Retinal pigment epithelial cell (primary cell): ENCODE data around the gene POU2AF1.

Experiments
- DNase-seq: peaks from one replicate; pipeline ENCODE4 v3.0.0-alpha.2; 2010; ENCODE audit warnings: low read depth
- H3K4me3 ChIP-seq: 2 replicates; pipeline ENCODE4 v1.5.1; 2011; ENCODE audit warnings: mild to moderate bottlenecking, low read length, control low read depth, moderate library complexity
- TF ChIP-seq, protein P1 (sequence below): conservative IDR thresholded peaks from 2 replicates; pipeline ENCODE4 v1.5.1; 2011; ENCODE audit warnings: low read depth, low read length, control low read depth, inconsistent platforms

The POU2AF1 gene, protein sequence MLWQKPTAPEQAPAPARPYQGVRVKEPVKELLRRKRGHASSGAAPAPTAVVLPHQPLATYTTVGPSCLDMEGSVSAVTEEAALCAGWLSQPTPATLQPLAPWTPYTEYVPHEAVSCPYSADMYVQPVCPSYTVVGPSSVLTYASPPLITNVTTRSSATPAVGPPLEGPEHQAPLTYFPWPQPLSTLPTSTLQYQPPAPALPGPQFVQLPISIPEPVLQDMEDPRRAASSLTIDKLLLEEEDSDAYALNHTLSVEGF

DNA sequence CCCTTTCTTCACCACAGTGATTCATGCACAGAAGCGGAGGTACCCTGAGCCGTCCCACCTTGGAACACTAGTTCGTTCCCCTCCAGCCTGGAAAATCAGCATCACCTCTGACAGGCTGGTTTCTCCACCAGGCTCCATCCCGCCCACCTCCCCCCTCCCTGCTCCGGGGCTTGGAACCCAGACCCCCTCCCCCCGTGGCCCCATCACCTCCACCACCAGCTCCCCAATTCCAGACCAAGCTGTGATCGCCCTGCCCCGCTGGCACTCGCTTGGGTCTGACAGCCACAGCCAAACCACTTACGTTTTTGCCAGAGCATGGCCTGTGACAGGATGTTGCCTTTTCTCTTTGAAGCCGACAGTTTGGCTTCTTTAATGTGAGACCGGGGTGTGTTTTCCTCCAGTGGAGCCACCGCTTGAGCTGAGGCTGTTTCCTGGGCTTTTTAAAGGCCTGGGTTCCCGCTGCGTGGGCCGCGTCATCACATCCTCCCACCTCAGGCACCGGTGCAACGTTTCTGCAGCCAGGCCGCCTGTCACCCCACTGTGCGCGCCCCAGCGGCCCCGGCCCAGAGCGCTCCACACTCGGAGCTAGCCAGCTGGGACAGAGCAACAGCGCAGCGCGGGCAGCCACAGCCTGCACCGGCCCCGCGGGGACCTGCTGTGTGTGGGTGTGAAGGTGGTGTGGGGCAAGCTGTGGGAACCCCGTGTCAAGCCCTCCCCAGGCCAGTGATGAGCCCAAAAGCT, at the start of gene POU2AF1:
Gene POU2AF1, minus strand, starts transcription at position 415 of the 741 bp plus-strand sequence. Its CDS starts 98 bp downstream, at position 317.
- DNase-seq, result no peak
- no peak within 1 kb of the TSS for H3K4me3 ChIP-seq
- TF ChIP-seq, protein P1, sequence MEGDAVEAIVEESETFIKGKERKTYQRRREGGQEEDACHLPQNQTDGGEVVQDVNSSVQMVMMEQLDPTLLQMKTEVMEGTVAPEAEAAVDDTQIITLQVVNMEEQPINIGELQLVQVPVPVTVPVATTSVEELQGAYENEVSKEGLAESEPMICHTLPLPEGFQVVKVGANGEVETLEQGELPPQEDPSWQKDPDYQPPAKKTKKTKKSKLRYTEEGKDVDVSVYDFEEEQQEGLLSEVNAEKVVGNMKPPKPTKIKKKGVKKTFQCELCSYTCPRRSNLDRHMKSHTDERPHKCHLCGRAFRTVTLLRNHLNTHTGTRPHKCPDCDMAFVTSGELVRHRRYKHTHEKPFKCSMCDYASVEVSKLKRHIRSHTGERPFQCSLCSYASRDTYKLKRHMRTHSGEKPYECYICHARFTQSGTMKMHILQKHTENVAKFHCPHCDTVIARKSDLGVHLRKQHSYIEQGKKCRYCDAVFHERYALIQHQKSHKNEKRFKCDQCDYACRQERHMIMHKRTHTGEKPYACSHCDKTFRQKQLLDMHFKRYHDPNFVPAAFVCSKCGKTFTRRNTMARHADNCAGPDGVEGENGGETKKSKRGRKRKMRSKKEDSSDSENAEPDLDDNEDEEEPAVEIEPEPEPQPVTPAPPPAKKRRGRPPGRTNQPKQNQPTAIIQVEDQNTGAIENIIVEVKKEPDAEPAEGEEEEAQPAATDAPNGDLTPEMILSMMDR, result no peak

DNA sequence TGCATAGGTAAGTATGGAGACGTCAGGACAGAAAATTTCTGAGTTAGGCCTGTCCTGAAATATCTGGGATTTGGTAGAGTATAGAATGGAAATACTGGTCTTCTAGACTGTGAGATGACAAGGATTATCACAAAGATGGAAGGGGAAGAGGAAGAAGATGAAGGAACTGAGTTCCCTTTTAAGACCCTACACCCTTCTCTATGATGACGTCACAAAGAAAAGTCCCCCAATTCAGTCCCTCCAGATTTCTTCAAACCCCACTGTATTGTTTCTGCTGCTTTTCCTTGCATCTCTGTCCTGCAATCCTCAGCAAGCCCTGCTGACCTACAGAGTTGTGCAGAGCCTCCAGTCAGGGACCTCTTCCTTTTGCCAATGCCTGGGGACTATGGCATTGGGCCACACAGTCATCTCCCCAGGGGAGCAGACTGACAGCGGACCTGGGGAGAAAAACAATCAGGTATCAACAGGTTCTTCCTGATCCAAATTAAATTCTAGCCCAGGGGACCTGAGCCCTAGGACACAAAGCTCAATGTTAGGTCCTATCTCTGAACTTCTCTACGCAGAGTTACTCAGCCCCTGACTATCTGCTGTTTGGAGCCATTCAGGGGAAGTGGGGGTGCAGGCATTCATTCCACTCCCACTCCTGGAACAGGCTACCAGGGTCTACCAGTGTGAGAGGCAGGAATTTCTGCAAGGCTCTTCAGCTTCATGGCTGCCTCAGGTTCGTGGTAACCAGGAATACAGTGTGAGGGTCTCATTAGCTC, 49.2 kb upstream of the POU2AF1 start:
- no peak for DNase-seq
- H3K4me3 ChIP-seq, result no peak overlapping the region
- TF ChIP-seq, protein P1, result no peak

DNA sequence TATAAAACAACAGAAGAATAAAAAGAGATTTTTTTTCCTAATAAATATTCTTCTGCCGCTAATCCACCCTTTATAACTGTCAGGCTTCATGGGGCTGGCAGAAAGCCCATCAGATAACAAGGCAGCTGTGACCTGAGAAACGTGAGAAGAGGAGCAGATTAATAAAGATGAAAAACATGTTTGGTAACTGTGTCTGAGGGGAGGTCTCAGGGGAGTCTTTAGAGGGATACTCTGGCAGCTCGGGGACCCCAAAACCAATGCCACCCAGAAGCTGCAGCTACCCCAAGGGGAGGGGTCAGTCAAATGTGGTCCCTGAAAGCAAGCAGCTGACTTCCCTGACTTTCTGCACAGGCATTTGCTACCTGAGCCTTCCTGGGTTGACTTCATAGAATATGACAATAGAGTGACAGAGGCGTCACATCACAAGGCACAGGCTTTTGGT, 48.4 kb upstream of the POU2AF1 start:
- DNase-seq, result no peak
- no peak overlapping the region for H3K4me3 ChIP-seq
- TF ChIP-seq, protein P1, result no peak

DNA sequence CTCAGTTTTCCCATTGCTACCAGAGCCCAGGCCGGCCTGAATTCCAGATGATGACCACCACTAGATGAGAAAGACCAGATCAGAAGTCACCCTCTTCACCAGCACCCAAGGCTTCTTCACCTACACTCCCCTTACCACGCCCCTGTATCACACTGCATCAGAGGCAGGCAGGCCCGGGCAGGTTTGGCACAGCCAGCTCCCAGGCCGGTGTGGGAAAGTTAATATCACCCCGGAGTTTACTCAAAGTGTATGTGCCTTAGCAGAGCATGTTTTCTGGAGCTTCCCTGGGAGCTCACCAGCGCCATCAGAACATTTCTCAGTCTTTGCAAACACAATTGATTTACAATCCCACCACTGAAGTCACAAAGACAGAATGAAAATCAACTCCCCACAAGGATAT, 47.5 kb upstream of the POU2AF1 start:
- TF ChIP-seq, protein P1, result no peak
- no peak for DNase-seq

DNA sequence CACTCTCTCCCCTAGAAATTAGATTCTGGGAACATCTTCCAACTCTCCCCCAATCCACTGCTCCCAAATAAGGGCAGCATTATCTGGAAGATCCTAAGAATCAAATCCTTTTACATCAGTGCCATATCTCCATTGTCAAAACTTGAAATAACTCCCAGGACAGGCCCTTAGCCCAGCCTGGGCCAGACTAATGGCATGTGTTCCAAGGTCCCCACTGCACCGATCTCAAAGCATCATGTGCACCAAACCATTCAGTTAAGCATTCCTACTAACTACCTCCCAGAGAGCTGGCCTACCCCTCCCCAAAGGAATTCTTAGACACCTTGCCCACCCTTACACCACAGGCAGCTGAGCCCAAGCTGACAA, 44.2 kb upstream of the POU2AF1 start:
- TF ChIP-seq, protein P1, result no peak
- DNase-seq, result no peak
- no peak overlapping the region for H3K4me3 ChIP-seq

More for the DNA sequence above, 47.5 kb upstream of the POU2AF1 start:
- no peak overlapping the region for H3K4me3 ChIP-seq

DNA sequence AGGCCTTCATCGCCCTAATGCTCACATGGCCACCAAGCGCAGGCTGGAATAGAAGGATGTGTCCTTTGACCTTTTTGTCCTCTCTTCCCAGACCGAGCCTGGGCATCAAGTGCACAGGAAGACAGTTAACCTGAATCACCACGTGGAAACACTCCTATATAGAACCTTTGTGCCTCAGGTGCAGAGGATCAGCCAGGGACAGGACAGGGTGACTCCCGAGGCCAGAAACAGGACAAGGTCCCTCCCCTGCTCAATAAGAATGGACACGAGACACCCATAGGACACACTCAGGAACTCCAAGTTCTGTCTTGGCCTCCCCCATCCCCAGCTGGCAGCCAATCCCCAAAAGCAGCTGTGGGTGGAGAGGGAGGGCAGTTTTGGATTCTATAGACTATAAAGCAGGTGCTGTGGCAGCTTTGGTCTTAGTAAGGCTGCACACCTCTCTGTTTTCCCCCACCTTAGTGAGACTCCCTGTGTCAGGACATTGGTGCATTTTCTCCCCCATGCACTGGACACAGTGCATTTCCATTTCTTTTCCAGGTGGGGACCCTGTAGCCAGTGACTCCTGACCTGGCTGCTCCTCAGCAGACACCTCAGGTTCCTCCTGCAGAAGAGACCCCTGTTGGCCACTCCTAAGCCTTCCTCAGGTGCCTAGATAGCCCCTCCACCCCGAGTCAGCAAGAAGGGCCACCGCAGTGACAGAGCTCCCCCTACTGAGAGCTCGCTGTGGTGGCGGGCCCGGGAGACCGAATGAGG, 43.6 kb upstream of the POU2AF1 start:
- no peak overlapping the region for H3K4me3 ChIP-seq
- TF ChIP-seq, protein P1, result peak; percentile 86
- no peak for DNase-seq
